ENCODE measurements around the gene HDDC2. TPM values are rescaled to one million over a fixed set of nuclear protein-coding genes. Genes with fewer than 3 reads are reported as not detected.

Gene HDDC2
- total RNA-seq, 6 experiments from 2014 or later, result 50.0 to 59.3 (median 57.8) TPM

- no peak for TF ChIP-seq CTCF (IDR thresholded peaks at IDR 0.05)
- Mint-ChIP-seq H3K27ac (no peak overlapping the region), H3K27me3 (ENCODE audit: insufficient read depth) (peaks cover 3% of the 10 kb centered on the region; the same call in 1 of the 2 replicates), H3K4me3 (no peak overlapping the region), H3K9me3 (no peaks in the 10 kb centered on the region), H3K4me1 (ENCODE audit: low read depth) (no peaks in the 10 kb centered on the region), H3K36me3 (ENCODE audit: low read depth) (peaks cover 11% of the 10 kb centered on the region; the same call in 1 of the 2 replicates)
- DNase-seq, result no peak
Measured at GRCh38 chr6:125269328-125269985, 32.3 kb downstream of the HDDC2 start.

- no peak overlapping the region for H3K4me3 Mint-ChIP-seq
- H3K36me3 Mint-ChIP-seq (ENCODE audit: low read depth), result peaks cover 11% of the 10 kb centered on the region; the same call in 1 of the 2 replicates
- peaks cover 3% of the 10 kb centered on the region; the same call in 1 of the 2 replicates for H3K27me3 Mint-ChIP-seq (ENCODE audit: insufficient read depth)
- no peak for DNase-seq
- H3K4me1 Mint-ChIP-seq (ENCODE audit: low read depth), result peaks cover 1% of the 10 kb centered on the region
- no peaks in the 10 kb centered on the region for H3K9me3 Mint-ChIP-seq
- no peak for TF ChIP-seq CTCF (IDR thresholded peaks at IDR 0.05)
- H3K27ac Mint-ChIP-seq, result no peak overlapping the region
Measured at GRCh38 chr6:125268765-125269164, 33.0 kb downstream of the HDDC2 start.

- no peak for TF ChIP-seq CTCF (IDR thresholded peaks at IDR 0.05)
- H3K4me3 Mint-ChIP-seq, result no peak overlapping the region
- no peak for DNase-seq
- H3K36me3 Mint-ChIP-seq (ENCODE audit: low read depth), result peaks cover 9% of the 10 kb centered on the region; the same call in 1 of the 2 replicates
- H3K9me3 Mint-ChIP-seq, result peaks cover 2% of the 10 kb centered on the region; the same call in 1 of the 2 replicates
- peaks cover 3% of the 10 kb centered on the region; the same call in 1 of the 2 replicates for H3K27me3 Mint-ChIP-seq (ENCODE audit: insufficient read depth)
- peaks cover 9% of the 10 kb centered on the region for H3K4me1 Mint-ChIP-seq (ENCODE audit: low read depth)
- H3K27ac Mint-ChIP-seq, result no peak overlapping the region
Measured at GRCh38 chr6:125267806-125268523, 33.8 kb downstream of the HDDC2 start.

- DNase-seq, result no peak
- Mint-ChIP-seq H3K4me1 (ENCODE audit: low read depth) (peaks cover 39% of the 10 kb centered on the region), H3K27ac (no peak overlapping the region)
Measured at GRCh38 chr6:125264476-125264875, 37.3 kb downstream of the HDDC2 start.

More at GRCh38 chr6:125264476-125264875, 37.3 kb downstream of the HDDC2 start:
- no peaks in the 10 kb centered on the region for H3K27me3 Mint-ChIP-seq (ENCODE audit: insufficient read depth)
- peaks cover 14% of the 10 kb centered on the region; the same call in 1 of the 2 replicates for H3K36me3 Mint-ChIP-seq (ENCODE audit: low read depth)
- H3K9me3 Mint-ChIP-seq, result peaks cover 6% of the 10 kb centered on the region; the same call in 1 of the 2 replicates
- no peak for TF ChIP-seq CTCF (IDR thresholded peaks at IDR 0.05)
- no peak overlapping the region for H3K4me3 Mint-ChIP-seq

Measured in HFFc6 (cell line).